Measurements from ENCODE around the gene HERC2.

DNA sequence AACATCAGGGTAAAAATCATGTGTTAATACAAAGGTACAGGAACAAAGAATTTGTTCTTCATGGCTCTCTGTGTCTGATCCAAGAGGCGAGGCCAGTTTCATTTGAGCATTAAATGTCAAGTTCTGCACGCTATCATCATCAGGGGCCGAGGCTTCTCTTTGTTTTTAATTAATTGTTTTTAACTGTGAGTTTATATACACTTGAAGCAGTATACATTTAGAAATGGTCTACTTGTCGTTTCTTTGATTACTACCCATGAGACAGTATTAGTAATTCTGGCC lies 201.7 kb downstream of the HERC2 start:
- TF ChIP-seq, protein P1, sequence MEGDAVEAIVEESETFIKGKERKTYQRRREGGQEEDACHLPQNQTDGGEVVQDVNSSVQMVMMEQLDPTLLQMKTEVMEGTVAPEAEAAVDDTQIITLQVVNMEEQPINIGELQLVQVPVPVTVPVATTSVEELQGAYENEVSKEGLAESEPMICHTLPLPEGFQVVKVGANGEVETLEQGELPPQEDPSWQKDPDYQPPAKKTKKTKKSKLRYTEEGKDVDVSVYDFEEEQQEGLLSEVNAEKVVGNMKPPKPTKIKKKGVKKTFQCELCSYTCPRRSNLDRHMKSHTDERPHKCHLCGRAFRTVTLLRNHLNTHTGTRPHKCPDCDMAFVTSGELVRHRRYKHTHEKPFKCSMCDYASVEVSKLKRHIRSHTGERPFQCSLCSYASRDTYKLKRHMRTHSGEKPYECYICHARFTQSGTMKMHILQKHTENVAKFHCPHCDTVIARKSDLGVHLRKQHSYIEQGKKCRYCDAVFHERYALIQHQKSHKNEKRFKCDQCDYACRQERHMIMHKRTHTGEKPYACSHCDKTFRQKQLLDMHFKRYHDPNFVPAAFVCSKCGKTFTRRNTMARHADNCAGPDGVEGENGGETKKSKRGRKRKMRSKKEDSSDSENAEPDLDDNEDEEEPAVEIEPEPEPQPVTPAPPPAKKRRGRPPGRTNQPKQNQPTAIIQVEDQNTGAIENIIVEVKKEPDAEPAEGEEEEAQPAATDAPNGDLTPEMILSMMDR (IDR thresholded peaks at IDR 0.05; ENCODE audit: insufficient read depth, low read length, poor library complexity, severe bottlenecking), result no peak
- TF ChIP-seq EZH2phosphoT487 (conservative IDR thresholded peaks at IDR 0.05; ENCODE audit: low read length), result no peak
